Stomach (tissue), 9 donors: ENCODE results near the gene PLEKHM2. TPM values are rescaled to one million over a fixed set of nuclear protein-coding genes. Genes with fewer than 3 reads are reported as not detected.

Experiments
- DNase-seq, 2 donors: peaks; one replicate each; pipeline versions ENCODE4 v3.0.0 to v3.0.0-alpha.2; 2013 to 2019
- H3K27ac ChIP-seq, 5 donors: fragments of 200-600 bp in 4 of 5; sonication (generic) in 4 of 5; one replicate each; pipeline ENCODE4 v1.5.1; 2013 to 2019; ENCODE audit warnings: mild to moderate bottlenecking in 1 of 5, moderate library complexity in 1 of 5
- H3K27me3 ChIP-seq, 3 donors: fragments of 200-600 bp; sonication (generic); one replicate each; pipeline ENCODE4 v1.5.1; 2017 to 2019; ENCODE audit warnings: mixed run types in 1 of 3
- H3K36me3 ChIP-seq, 4 donors: fragments of 200-600 bp; sonication (generic); 1 replicate in 3 of 4; 2 replicates in 1 of 4; pipeline ENCODE4 v1.5.1; 2016 to 2019
- H3K4me1 ChIP-seq, 4 donors: fragments of 200-600 bp; sonication (generic); one replicate each; pipeline ENCODE4 v1.5.1; 2016 to 2019
- H3K4me3 ChIP-seq, 4 donors: fragments of 200-600 bp; sonication (generic) in 3 of 4; one replicate each; pipeline ENCODE4 v1.5.1; 2016 to 2019; ENCODE audit warnings: mild to moderate bottlenecking in 1 of 4
- H3K9me3 ChIP-seq, 4 donors: fragments of 200-600 bp; sonication (generic); one replicate each; pipeline ENCODE4 v1.5.1; 2016 to 2019
- EP300 ChIP-seq: sonication (generic); formaldehyde crosslinking; IDR thresholded peaks from one replicate; pipeline ENCODE4 v1.6.1; 2017; ENCODE audit warnings: antibody characterized with exemption
- POLR2A ChIP-seq, 4 donors: fragments of 450-650 bp; IDR thresholded peaks; one replicate each; pipeline ENCODE4 v1.6.1; 2016; ENCODE audit warnings: antibody characterized with exemption in 4 of 4, control low read depth in 2 of 4, mild to moderate bottlenecking in 1 of 4, moderate library complexity in 1 of 4
- POLR2AphosphoS5 ChIP-seq, 3 donors: sonication (generic); formaldehyde crosslinking; IDR thresholded peaks; one replicate each; pipeline ENCODE4 v1.6.1; 2016; ENCODE audit warnings: antibody characterized with exemption in 3 of 3
- WGBS, 5 donors: extraction: QIAGEN DNeasy Blood & Tissue Kit in 3 of 5; methylation state at CpG; one replicate each; pipeline versions ENCODE4 v1.1.5 to v1.1.7; 2013 to 2018; 5-methylcytosine and 5-hydroxymethylcytosine counted together
- intact Hi-C: fragments of 100-400 bp; cut with DNase I; formaldehyde crosslinking; loops from one replicate; pipeline ENCODE4 v1.15.1; 2023; ENCODE audit warnings: low total_unique reads
- polyA plus RNA-seq, 3 donors: library from polyadenylated mRNA; stranded (reverse); fragments of 200-250 nt; gene quantifications; one replicate each; pipeline ENCODE4 v1.2.3, GENCODE V29; 2013
- total RNA-seq, 5 donors: library from RNA; depleted of rRNA; stranded (reverse); fragments of >200 nt; gene quantifications; one replicate each; pipeline versions ENCODE4 v1.1.0 to v1.2.3, GENCODE V29; 2014 to 2016
- TF ChIP-seq, protein P1 (sequence below), 7 experiments: fragments of 450-650 bp in 4 of 7; fragments of 200-600 bp in 3 of 7; sonication (generic) in 3 of 7; IDR thresholded peaks; one replicate each; pipeline ENCODE4 v1.5.1; 2016 to 2019; ENCODE audit warnings: antibody characterized with exemption in 7 of 7, control low read depth in 2 of 7, mild to moderate bottlenecking in 1 of 7
- donor health status: healthy with polysubstance abuse.
- donor health status: Bipolar disorder and iron deficiency.
- donor health status: healthy.

Gene PLEKHM2
- total and polyA plus RNA-seq, 8 donors: 19.3 to 63.0 (median 30.9) TPM

DNA sequence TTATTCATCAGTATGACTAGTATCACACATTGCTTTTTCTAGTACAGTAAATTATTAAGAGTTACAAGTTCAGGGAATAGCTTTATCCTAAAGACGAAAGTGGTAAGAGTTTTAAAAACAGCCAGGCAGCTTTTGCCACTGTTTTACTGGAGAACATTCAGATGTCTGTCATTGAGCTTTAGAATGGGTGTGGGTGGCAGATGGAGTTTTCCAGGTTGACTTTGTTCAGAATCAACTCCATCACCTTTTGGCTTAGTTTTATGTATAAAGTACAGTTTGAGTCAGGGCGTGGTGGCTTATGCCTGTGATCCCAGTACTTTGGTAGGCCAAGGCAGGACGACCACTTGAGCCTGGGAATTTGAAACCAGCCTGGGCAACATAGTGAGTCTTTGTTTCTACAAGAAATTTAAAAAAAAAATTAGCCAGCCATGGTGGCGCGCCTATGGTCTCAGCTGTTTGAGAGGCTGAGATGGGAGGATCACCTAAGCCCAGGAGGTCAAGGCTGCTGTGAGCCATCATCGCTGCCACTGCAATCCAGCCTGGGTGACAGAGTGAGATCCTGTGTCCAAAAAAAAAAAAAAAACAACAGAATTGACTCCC is 29.9 kb upstream of the PLEKHM2 start:
- intact Hi-C loops: no loop called here
- no peak overlapping the region for H3K27ac ChIP-seq
- no peak overlapping the region for H3K4me3 ChIP-seq
- H3K4me1 ChIP-seq: no peaks in the 10 kb centered on the region
- WGBS, 5 donors: 87 to 94% (median 90%) methylated on average over 6 of the region's 6 CpGs
- H3K27me3 ChIP-seq: no peaks in the 10 kb centered on the region
- DNase-seq: no peak
- no peaks in the 10 kb centered on the region for H3K9me3 ChIP-seq
- TF ChIP-seq POLR2AphosphoS5 (IDR thresholded peaks at IDR 0.05) (no peak), POLR2A (IDR thresholded peaks at IDR 0.05) (no peak), EP300 (no peak)
- TF ChIP-seq, protein P1, sequence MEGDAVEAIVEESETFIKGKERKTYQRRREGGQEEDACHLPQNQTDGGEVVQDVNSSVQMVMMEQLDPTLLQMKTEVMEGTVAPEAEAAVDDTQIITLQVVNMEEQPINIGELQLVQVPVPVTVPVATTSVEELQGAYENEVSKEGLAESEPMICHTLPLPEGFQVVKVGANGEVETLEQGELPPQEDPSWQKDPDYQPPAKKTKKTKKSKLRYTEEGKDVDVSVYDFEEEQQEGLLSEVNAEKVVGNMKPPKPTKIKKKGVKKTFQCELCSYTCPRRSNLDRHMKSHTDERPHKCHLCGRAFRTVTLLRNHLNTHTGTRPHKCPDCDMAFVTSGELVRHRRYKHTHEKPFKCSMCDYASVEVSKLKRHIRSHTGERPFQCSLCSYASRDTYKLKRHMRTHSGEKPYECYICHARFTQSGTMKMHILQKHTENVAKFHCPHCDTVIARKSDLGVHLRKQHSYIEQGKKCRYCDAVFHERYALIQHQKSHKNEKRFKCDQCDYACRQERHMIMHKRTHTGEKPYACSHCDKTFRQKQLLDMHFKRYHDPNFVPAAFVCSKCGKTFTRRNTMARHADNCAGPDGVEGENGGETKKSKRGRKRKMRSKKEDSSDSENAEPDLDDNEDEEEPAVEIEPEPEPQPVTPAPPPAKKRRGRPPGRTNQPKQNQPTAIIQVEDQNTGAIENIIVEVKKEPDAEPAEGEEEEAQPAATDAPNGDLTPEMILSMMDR (IDR thresholded peaks at IDR 0.05): no peak
- H3K36me3 ChIP-seq: peaks cover 30 to 100% (median 96%) of the 10 kb centered on the region in 4 donors

DNA sequence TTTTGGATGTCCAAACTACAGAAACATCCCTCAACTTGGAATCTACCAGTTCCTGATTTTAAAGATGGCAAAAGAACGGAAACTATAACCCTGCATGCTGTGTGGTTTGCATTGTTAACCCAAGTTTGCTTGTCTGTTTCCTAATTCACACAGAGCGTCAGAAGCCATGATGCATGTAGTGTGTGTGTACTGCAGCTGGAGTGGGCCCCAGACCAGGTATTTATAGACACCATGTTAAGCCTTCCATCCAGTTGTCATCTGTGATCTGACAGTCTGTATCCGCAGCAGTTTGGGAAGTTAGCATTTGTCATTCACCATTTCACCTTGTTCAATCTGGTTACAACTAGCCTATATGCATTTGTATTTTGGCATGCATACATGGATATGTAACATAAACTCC is 27.7 kb upstream of the PLEKHM2 start:
- no peaks in the 10 kb centered on the region for H3K4me1 ChIP-seq
- H3K27ac ChIP-seq: no peak overlapping the region
- intact Hi-C loops: no loop called here
- no peaks in the 10 kb centered on the region for H3K27me3 ChIP-seq
- DNase-seq: no peak
- WGBS, 5 donors: 91 to 98% (median 94%) methylated on average over 3 of the region's 3 CpGs
- peaks cover 34 to 100% (median 96%) of the 10 kb centered on the region in 4 donors for H3K36me3 ChIP-seq
- TF ChIP-seq, protein P1 (IDR thresholded peaks at IDR 0.05): no peak
- TF ChIP-seq EP300 (no peak), POLR2A (IDR thresholded peaks at IDR 0.05) (no peak), POLR2AphosphoS5 (IDR thresholded peaks at IDR 0.05) (no peak)
- no peak overlapping the region for H3K4me3 ChIP-seq
- no peaks in the 10 kb centered on the region for H3K9me3 ChIP-seq

DNA sequence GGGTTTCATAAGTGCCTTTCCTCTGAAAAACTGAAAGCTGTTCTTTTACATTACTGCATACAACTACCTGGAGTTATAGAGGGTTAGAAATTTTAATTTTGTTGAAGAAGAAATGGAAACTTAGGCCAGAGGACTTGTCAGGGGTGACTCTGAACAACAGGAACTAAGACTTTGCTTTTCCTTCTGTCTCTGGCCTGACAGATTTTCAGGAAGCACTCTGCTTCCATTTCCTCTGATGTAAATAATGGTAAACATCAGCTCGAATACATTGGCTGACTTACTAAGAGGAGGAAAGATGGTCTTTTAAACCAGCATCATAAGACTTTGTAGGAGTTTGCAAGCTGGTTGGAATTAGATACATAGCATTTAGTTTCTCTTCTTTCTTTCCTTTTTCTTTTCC is 27.1 kb upstream of the PLEKHM2 start:
- H3K4me1 ChIP-seq: no peaks in the 10 kb centered on the region
- intact Hi-C loops: no loop called here
- H3K4me3 ChIP-seq: no peak overlapping the region
- WGBS, 5 donors: 40 to 60% (median 45%) methylated on average over 1 of the region's 1 CpG
- H3K27ac ChIP-seq: no peak overlapping the region
- peaks cover 28 to 100% (median 96%) of the 10 kb centered on the region in 4 donors for H3K36me3 ChIP-seq
- H3K9me3 ChIP-seq: no peaks in the 10 kb centered on the region
- TF ChIP-seq POLR2AphosphoS5 (IDR thresholded peaks at IDR 0.05) (no peak), EP300 (no peak), POLR2A (IDR thresholded peaks at IDR 0.05) (no peak)
- TF ChIP-seq, protein P1 (IDR thresholded peaks at IDR 0.05): no peak
- no peak for DNase-seq
- H3K27me3 ChIP-seq: no peaks in the 10 kb centered on the region

DNA sequence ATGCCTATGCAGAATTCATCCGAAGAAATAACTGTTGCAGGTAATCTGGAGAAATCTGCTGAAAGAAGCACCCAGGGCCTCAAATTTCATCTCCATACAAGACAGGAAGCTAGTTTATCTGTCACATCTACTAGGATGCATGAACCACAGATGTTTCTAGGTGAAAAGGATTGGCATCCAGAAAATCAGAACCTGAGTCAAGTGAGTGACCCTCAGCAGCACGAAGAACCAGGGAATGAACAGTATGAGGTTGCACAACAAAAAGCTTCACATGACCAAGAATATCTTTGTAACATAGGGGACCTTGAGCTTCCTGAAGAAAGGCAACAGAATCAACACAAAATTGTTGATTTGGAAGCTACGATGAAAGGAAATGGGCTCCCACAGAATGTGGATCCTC is 24.0 kb upstream of the PLEKHM2 start:
- 95 to 97% (median 96%) methylated on average over 3 of the region's 3 CpGs for WGBS, 5 donors
- intact Hi-C loops: no loop called here
- H3K36me3 ChIP-seq: peaks cover 17 to 86% (median 77%) of the 10 kb centered on the region in 4 donors
- TF ChIP-seq, protein P1 (IDR thresholded peaks at IDR 0.05): no peak
- no peak for TF ChIP-seq POLR2A (IDR thresholded peaks at IDR 0.05)
- no peak for TF ChIP-seq EP300
- TF ChIP-seq POLR2AphosphoS5 (IDR thresholded peaks at IDR 0.05): no peak
- no peaks in the 10 kb centered on the region for H3K4me1 ChIP-seq
- DNase-seq: no peak
- no peaks in the 10 kb centered on the region for H3K9me3 ChIP-seq
- no peak overlapping the region for H3K4me3 ChIP-seq
- H3K27ac ChIP-seq: no peak overlapping the region
- no peaks in the 10 kb centered on the region for H3K27me3 ChIP-seq
